NB4 (cell line): ENCODE data around the gene TXNDC5.

ENCODE experiments used
- POLR2A ChIP-seq: IDR thresholded peaks from 2 replicates; pipeline ENCODE4 v1.6.1; 2011; ENCODE audit warnings: mild to moderate bottlenecking; ENCODE audit not compliant: insufficient read length; ENCODE audit errors: extremely low read depth
- TF ChIP-seq, protein P1 (sequence below): IDR thresholded peaks from one replicate; pipeline ENCODE4 v1.5.1; 2012; ENCODE audit warnings: low read depth, low read length

DNA sequence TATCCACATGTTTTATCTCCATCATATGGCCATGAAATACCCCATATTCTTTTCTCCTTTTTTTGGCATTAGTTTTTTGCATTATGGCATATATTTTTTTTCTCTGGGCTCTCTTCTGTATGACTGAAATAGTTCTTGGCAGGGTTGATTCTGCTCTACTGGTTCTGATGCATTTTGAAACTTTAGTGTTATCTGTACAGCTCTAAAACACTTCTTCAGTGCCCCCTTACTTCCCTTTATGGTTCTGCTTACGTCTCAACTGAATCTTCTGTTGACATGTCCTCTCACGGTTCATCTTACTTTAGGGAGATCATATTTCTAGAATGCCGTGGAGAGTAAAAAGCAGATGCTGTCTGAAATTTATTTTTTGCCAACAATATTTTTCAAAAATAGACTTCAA lies 23.2 kb upstream of the TXNDC5 start:
- TF ChIP-seq, protein P1, sequence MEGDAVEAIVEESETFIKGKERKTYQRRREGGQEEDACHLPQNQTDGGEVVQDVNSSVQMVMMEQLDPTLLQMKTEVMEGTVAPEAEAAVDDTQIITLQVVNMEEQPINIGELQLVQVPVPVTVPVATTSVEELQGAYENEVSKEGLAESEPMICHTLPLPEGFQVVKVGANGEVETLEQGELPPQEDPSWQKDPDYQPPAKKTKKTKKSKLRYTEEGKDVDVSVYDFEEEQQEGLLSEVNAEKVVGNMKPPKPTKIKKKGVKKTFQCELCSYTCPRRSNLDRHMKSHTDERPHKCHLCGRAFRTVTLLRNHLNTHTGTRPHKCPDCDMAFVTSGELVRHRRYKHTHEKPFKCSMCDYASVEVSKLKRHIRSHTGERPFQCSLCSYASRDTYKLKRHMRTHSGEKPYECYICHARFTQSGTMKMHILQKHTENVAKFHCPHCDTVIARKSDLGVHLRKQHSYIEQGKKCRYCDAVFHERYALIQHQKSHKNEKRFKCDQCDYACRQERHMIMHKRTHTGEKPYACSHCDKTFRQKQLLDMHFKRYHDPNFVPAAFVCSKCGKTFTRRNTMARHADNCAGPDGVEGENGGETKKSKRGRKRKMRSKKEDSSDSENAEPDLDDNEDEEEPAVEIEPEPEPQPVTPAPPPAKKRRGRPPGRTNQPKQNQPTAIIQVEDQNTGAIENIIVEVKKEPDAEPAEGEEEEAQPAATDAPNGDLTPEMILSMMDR, result no peak
- TF ChIP-seq POLR2A, result no peak
